Tibial nerve (tissue), 4 donors: Measurements from ENCODE around the gene PDGFRA. TPM values are rescaled to one million over a fixed set of nuclear protein-coding genes. Genes with fewer than 3 reads are reported as not detected.

ENCODE experiments used
- total RNA-seq, 4 donors: library from RNA; depleted of rRNA; stranded (reverse); fragments of >200 nt; gene quantifications; one replicate each; pipeline ENCODE4 v1.1.0, GENCODE V29; 2016

The PDGFRA gene
- total RNA-seq, 4 donors from 2014 or later, result 80.4 to 103 (median 89.4) TPM

Other genes with a start within 250 kb of the PDGFRA start
- gene CHIC2, start 164.7 kb upstream of the PDGFRA start, total RNA-seq, result 10 to 100 TPM; 51.1 to 84.6 (median 60.6) TPM
- gene GSX2, start 129.1 kb upstream of the PDGFRA start, total RNA-seq, result 1 to 10 TPM in 2 of 4 donors, not detected in 2; 3.3 to 4.4 TPM